Activated gamma-delta T cell treated with Interleukin-2 at 50 U/mL for 16 hours (primary cell): ENCODE data around the gene NLRP12.
A peak's percentile ranks its signal among the peaks of the same experiment; 100 is the strongest.
"Not testable (repeated sequence)": the region's sequence is repeated elsewhere in the genome, so short reads cannot be mapped to it uniquely, and the experiment has no call there.

Source experiments
- DNase-seq: peaks from one replicate; pipeline ENCODE4 v3.0.0-alpha.2; 2020

NLRP12 gene

GRCh38 chr19:53828531-53828930 is 4.4 kb upstream of the NLRP12 start:
- DNase-seq = no peak

GRCh38 chr19:53826876-53827275 is 2.8 kb upstream of the NLRP12 start:
- no peak for DNase-seq

GRCh38 chr19:53823380-53824120 is 564 bp downstream of the NLRP12 start:
- no peak for DNase-seq

- no peak for DNase-seq
Measured at GRCh38 chr19:53819861-53820260, 4.3 kb downstream of the NLRP12 start.

GRCh38 chr19:53818756-53819155 is 5.4 kb downstream of the NLRP12 start:
- DNase-seq = no peak

- no peak for DNase-seq
Measured at GRCh38 chr19:53813996-53814395, 10.1 kb downstream of the NLRP12 start.

GRCh38 chr19:53812335-53812734 is 11.8 kb downstream of the NLRP12 start:
- DNase-seq = no peak

- DNase-seq = no peak
Measured at GRCh38 chr19:53810891-53811290, 13.2 kb downstream of the NLRP12 start.

GRCh38 chr19:53810187-53810546 is 13.9 kb downstream of the NLRP12 start:
- no peak for DNase-seq

GRCh38 chr19:53809518-53810186 is 14.5 kb downstream of the NLRP12 start:
- no peak for DNase-seq

- DNase-seq = no peak
Measured at GRCh38 chr19:53808710-53809125, 15.4 kb downstream of the NLRP12 start.

- DNase-seq = no peak
Measured at GRCh38 chr19:53801257-53801656, 22.9 kb downstream of the NLRP12 start.

- no peak for DNase-seq
Measured at GRCh38 chr19:53795019-53795418, 29.1 kb downstream of the NLRP12 start.

GRCh38 chr19:53792721-53793433 is 31.2 kb downstream of the NLRP12 start:
- peak; percentile 70 for DNase-seq

- no peak for DNase-seq
Measured at GRCh38 chr19:53789708-53790678, 34.1 kb downstream of the NLRP12 start.

- no peak for DNase-seq
Measured at GRCh38 chr19:53787266-53787665, 36.8 kb downstream of the NLRP12 start.

- DNase-seq = no peak
Measured at GRCh38 chr19:53786744-53787143, 37.4 kb downstream of the NLRP12 start.

- DNase-seq = no peak
Measured at GRCh38 chr19:53785196-53785889, 38.8 kb downstream of the NLRP12 start.

- no peak for DNase-seq
Measured at GRCh38 chr19:53782698-53783097, 41.4 kb downstream of the NLRP12 start.

GRCh38 chr19:53781332-53781731 is 42.8 kb downstream of the NLRP12 start:
- DNase-seq = not testable (repeated sequence)

- DNase-seq = no peak
Measured at GRCh38 chr19:53780506-53780905, 43.6 kb downstream of the NLRP12 start.

- no peak for DNase-seq
Measured at GRCh38 chr19:53775524-53775923, 48.6 kb downstream of the NLRP12 start.
